Measurements from ENCODE around the gene SH3GL1. TPM values are rescaled to one million over a fixed set of nuclear protein-coding genes. Genes with fewer than 3 reads are reported as not detected.

SH3GL1 gene
- total and polyA plus RNA-seq, 10 of the 15 experiments (the other 5 are each of a cell fraction or from before 2014, with no cell fraction given) = 0.93 to 47.4 (median 28.4) TPM

GRCh38 chr19:4326215-4326836 lies 74.0 kb downstream of the SH3GL1 start:
- 52% methylated on average over 13 of the region's 13 CpGs for WGBS (ENCODE audit: insufficient coverage, insufficient replicate concordance, low lambda C conversion rate, missing lambda C conversion rate)

More at GRCh38 chr19:4326215-4326836, 74.0 kb downstream of the SH3GL1 start:
- no peaks in the 10 kb centered on the region for H3K27me3 ChIP-seq (replicated peaks in 1 of 2; ENCODE audit: control insufficient read depth in 2 of 2, insufficient read depth in 2 of 2, low read length in 1 of 2)
- ChIA-PET CTCF (no interaction called here), POLR2A (no interaction called here), RAD21 (ENCODE audit: unreplicated experiment) (no interaction called here), SMC1A (ENCODE audit: uncharacterized antibody, unreplicated experiment) (no interaction called here)
- H3K9me3 ChIP-seq (replicated peaks; ENCODE audit: control insufficient read depth, insufficient read depth, low read length) = no peaks in the 10 kb centered on the region; the same call in 1 of the 3 replicates
- DNase-seq (ENCODE audit: low read depth, low spot score) (no peak), ATAC-seq (no peak), FAIRE-seq (no peak)
- peaks cover 8% of the 10 kb centered on the region; the same call in 1 of the 2 replicates for H3K4me1 ChIP-seq (ENCODE audit: control insufficient read depth, insufficient read depth, low read length)
- no peak for TF ChIP-seq HDAC6 (IDR thresholded peaks at IDR 0.05; ENCODE audit: unreplicated experiment)
- TF ChIP-seq SUPT20H (IDR thresholded peaks at IDR 0.05; ENCODE audit: borderline replicate concordance, control insufficient read depth, low read depth, low read length) = no peak
- no peak for TF ChIP-seq POLR2AphosphoS2 (IDR thresholded peaks at IDR 0.05; ENCODE audit: low read depth, low read length)
- TF ChIP-seq ETV6 (conservative IDR thresholded peaks at IDR 0.05 in 1 of 2, IDR thresholded peaks at IDR 0.05 in 1 of 2; ENCODE audit: borderline replicate concordance in 1 of 2, low read depth in 1 of 2) = no peak
- TF ChIP-seq RB1 (IDR thresholded peaks at IDR 0.05; ENCODE audit: borderline replicate concordance) = no peak
- no peak for TF ChIP-seq CTCF (IDR thresholded peaks at IDR 0.05 in 2 of 3, conservative IDR thresholded peaks at IDR 0.05 in 1 of 3; ENCODE audit: control insufficient read depth in 2 of 3, extremely low read depth in 1 of 3, insufficient read depth in 1 of 3, low read depth in 3 of 3, low read length in 3 of 3)
- BruUV-seq (replicated peaks) = no TSS peak
- intact Hi-C loops (cut with micrococcal nuclease; ENCODE audit: unreplicated experiment) (no loop called here), in situ Hi-C loops (cut with MboI) (no loop called here)
- no peak overlapping the region for H3K4me3 ChIP-seq
- H3K9ac ChIP-seq (ENCODE audit: control insufficient read depth, insufficient read depth, low read length) = no peak overlapping the region
- no peaks in the 10 kb centered on the region; the same call in 1 of the 2 replicates for H3K79me2 ChIP-seq (ENCODE audit: control insufficient read depth, insufficient read depth, low read length)
- no peak overlapping the region for H3K27ac ChIP-seq (ENCODE audit: control insufficient read depth, insufficient read depth)
- no peak overlapping the region for H3K4me2 ChIP-seq (ENCODE audit: control insufficient read depth, insufficient read depth)
- no peaks in the 10 kb centered on the region for H3K36me3 ChIP-seq (ENCODE audit: control insufficient read depth in 2 of 2, insufficient read depth in 2 of 2, low read length in 1 of 2)
- no peaks in the 10 kb centered on the region for H4K20me1 ChIP-seq (ENCODE audit: control insufficient read depth, insufficient read depth)
- no peak overlapping the region for H2AFZ ChIP-seq (ENCODE audit: control insufficient read depth, low read depth, low read length)
